NCI-H748 treated with DMSO at 0.1 percent for 48 hours (cell line): ENCODE data around the gene ZNF197.
"Not testable (repeated sequence)": the region's sequence is repeated elsewhere in the genome, so short reads cannot be mapped to it uniquely, and the experiment has no call there.

Experiments used
- DNase-seq: peaks from one replicate; lab custom pipeline; 2025; lab: John Stamatoyannopoulos, UW

The ZNF197 gene

DNA sequence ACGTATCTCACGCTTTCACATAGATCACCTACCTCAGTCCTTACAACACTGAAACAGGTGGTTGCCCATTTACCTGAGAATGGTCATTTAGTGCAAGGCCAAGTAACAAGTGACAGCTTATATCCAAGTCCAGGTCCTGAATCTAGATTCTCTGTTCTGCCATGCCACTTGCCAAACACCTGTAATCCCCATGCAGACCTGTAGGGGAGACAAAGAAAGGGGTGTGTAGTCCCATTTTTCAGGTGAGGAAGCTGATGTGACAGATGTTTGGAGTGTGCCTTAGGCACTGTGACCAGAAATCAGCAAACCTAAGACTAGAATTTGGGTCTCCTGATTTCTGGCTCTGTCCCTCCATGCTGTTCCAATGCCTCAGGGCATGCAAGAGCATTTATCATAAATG, 36.4 kb downstream of the ZNF197 start:
- no peak for DNase-seq

- no peak for DNase-seq
Observed at GRCh38 chr3:44665173-44665572, 40.3 kb downstream of the ZNF197 start.

DNA sequence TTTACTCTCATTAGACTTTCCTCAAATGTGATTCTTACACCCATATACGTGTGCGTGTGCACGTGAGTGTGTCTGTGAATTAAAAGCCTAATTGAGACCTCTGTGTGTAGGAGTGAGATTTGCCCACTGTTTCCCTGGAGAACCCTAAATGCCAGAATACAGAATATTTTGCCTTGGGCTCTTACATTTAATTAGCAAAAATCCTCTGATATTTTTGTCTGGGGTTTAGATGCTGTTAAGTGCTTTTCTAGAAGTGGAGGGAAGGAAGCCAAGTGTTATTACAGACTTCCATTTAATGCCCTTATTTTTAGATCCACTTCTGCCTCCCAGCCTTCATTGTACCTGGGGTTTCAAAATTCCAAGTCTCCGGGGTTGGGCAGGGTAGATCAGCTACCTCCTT, 41.5 kb downstream of the ZNF197 start:
- DNase-seq, result no peak

DNA sequence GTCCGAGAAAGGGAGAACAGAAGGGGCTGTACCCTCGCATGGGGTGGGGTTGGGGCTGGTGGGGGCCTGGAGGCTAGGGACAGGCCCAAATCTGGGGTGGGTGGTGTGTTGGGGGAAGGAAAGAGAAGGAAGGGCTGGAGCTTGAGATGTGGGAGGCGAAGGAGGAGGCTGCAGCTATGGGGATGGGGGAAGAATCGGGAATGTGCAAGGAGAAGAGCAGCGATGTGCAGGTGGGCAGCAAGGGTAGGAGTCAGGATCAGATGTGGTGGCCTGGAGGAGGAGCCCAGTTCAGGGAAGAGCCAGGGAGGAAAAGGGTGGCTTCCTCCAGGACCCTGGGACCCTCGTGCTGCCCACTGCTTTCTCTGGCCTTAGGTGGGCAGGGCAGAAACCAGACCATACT, 44.9 kb downstream of the ZNF197 start:
- DNase-seq, result no peak

GRCh38 chr3:44673466-44673865, 48.6 kb downstream of the ZNF197 start:
- DNase-seq, result not testable (repeated sequence)

DNA sequence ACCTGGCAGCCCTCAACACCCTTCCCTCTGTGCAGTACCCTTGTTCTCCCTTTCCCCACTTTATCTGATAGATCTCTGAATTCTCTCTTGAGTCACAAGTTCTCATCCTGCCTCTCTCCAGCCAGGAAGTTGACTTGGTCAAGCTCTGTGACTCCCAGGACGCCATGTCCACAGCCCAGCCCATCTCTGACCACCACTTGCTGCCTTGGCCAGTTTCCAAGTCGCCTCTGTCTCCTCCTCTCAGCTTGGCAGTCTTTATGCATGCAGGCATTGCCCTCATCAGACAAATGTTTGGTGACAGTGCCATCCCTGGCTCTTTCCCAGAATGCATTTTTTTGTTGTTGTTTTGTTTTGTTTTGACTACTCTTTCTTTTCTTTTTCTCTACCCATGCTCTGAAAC, 49.4 kb downstream of the ZNF197 start:
- DNase-seq, result no peak

GRCh38 chr3:44678480-44679116, 53.8 kb downstream of the ZNF197 start:
- no peak for DNase-seq

DNA sequence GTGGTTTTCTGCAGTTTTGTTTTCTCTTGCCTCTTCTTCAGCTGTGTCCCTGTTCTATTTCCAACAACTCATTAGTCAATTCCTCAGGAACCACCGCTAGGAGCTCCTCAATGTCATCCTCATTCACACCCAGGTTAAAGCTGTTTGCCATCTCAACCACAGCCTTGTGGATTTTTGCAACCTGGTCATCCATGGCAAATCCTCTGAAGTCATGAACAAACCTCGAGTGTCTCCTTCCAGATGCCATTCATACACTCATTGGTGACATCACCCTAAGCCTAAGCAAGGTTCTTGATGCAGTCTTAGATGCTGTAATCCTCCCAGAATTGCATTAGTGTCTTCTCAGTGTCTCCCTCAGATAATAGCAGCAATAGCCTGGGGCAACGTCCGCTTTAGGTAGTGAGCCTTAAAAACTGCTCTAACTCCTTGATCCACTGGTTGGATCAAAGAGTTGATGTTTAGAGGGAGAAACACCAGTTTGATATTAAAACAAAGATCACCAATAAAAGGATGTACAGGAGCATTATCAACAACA, 56.2 kb downstream of the ZNF197 start:
- no peak for DNase-seq

DNA sequence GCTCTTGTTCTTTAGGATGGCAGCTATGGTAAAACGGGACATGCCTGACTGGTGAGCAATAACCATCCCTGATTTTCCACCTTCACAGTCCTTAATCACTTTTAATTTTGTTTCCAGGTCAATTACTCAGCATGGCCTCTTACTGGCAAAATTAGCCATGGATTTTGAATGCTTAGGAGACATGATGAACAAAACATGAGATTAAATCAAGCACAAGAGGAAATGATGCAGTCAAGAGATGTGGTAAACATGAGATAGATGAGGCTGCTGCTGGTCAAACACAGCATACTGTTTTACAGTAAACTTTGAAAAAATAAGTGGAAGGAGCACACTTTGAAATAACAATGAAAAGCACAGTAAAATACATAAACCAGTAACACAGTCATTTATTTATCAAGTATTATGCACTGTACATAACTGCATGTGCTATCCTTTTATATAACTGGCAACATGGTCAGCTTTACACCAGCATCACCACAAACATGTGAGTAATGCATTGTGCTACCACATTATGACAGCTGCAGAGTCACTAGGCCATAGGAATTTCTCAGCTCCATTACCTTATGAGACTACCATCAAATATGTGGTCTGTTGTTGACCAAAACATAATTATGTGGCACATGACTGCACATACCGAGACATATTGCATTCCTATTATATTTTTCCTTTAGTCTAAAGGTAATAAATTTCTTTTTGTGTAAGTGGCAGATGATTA, 57.5 kb downstream of the ZNF197 start:
- DNase-seq, result no peak

DNA sequence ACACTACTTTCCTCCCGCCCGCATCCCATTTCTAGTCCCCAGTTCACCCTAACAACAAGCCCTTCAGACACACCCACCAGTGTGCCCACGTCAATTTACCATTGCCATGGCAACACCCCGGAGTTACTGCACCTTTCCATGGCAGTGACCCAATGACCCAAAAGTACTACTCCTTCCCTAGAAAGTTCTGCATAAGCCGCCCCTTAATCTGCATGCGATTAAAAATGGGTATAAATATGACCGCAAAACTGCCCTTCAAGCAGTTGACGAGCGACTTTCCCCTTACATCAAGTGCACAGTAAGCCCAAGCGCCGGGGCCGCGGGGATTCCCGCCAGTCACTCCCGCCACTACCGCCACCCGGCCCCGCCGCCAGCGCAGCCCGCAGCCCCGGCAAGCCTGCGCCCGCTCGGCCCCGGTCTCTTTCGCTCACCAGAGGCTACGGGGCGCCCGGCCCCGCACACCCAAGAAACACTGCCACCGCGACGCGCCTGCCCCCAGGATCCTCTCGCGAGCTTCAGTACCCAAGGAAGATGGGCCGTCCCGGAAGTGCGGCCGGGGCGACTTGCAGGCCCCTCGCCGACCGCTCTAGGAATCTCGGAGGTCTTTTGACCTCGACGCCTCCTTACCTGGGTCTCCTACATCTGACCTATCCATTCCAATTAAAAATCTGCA, 60.4 kb downstream of the ZNF197 start:
- DNase-seq, result peak; percentile 24

DNA sequence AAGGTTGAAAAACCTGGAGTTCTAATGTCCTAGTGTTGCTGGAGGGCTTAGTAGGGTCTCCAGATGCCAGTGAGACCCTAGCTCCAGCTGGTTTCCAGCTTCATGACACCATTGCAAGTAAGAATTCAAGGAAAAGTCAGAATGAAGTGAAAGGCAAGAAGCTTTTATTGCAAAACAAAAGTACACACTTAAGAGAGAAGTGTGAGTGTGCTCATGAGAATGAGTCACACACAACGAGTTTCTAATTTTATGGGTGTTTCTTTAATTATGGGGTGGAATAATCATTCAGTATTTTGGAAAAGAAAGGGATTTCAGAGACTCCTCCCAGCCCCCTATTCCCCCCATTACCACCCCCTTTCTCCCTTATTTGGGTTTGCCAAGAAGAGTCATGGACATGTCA, 63.1 kb downstream of the ZNF197 start:
- no peak for DNase-seq
